Esophagus (tissue), 2 donors: ENCODE measurements around the gene CCR5AS.
"Not testable (repeated sequence)": the region's sequence is repeated elsewhere in the genome, so short reads cannot be mapped to it uniquely, and the experiment has no call there.

Experiments
- H3K27ac ChIP-seq, 2 donors: one replicate each; pipeline ENCODE4 v1.5.1; 2013; ENCODE audit warnings: low read depth in 2 of 2, mild to moderate bottlenecking in 2 of 2, inconsistent platforms in 1 of 2, low read length in 1 of 2, moderate library complexity in 1 of 2
- H3K27me3 ChIP-seq, 2 donors: one replicate each; pipeline ENCODE4 v1.6.1; 2013; ENCODE audit warnings: low read length in 2 of 2, control low read depth in 1 of 2, mild to moderate bottlenecking in 1 of 2; ENCODE audit not compliant: insufficient read depth in 2 of 2, control insufficient read depth in 1 of 2
- H3K36me3 ChIP-seq, 2 donors: one replicate each; pipeline ENCODE4 v1.6.1; 2013; ENCODE audit warnings: low read length in 1 of 2; ENCODE audit not compliant: control insufficient read depth in 2 of 2, insufficient read depth in 2 of 2
- H3K4me1 ChIP-seq, 2 donors: one replicate each; pipeline ENCODE4 v1.6.1; 2013; ENCODE audit warnings: low read length in 1 of 2; ENCODE audit not compliant: control insufficient read depth in 2 of 2, insufficient read depth in 2 of 2
- H3K4me3 ChIP-seq, 2 donors: one replicate each; pipeline ENCODE4 v1.5.1; 2013; ENCODE audit warnings: low read length in 2 of 2, mild to moderate bottlenecking in 2 of 2, low read depth in 1 of 2, moderate library complexity in 1 of 2
- H3K9me3 ChIP-seq, 2 donors: one replicate each; pipeline ENCODE4 v1.6.1; 2013; ENCODE audit warnings: mild to moderate bottlenecking in 2 of 2, low read depth in 1 of 2, low read length in 1 of 2, moderate library complexity in 1 of 2; ENCODE audit not compliant: control insufficient read depth in 2 of 2, insufficient read depth in 1 of 2
- WGBS, 2 donors: extraction: QIAGEN DNeasy Blood & Tissue Kit; methylation state at CpG; one replicate each; pipeline ENCODE4 v1.1.7; 2013; 5-methylcytosine and 5-hydroxymethylcytosine counted together
- donor health status: healthy with polysubstance abuse.
- donor health status: Bipolar disorder and iron deficiency.

The CCR5AS gene

GRCh38 chr3:46408853-46409252, 2.0 kb upstream of the CCR5AS start:
- Histone ChIP-seq H3K9me3 (no peaks in the 10 kb centered on the region), H3K4me1 (peaks cover 0 to 2% of the 10 kb centered on the region in 2 donors), H3K36me3 (no peaks in the 10 kb centered on the region), H3K27ac (no peak overlapping the region), H3K27me3 (no peaks in the 10 kb centered on the region), H3K4me3 (no peak overlapping the region)
- 92 to 93% methylated on average over 7 of the region's 7 CpGs for WGBS, 2 donors

- peaks cover 0 to 2% of the 10 kb centered on the region in 2 donors for H3K4me1 ChIP-seq
- 67 to 77% methylated on average over 7 of the region's 7 CpGs for WGBS, 2 donors
- no peak overlapping the region for H3K4me3 ChIP-seq
- no peaks in the 10 kb centered on the region for H3K27me3 ChIP-seq
- no peaks in the 10 kb centered on the region for H3K9me3 ChIP-seq
- H3K36me3 ChIP-seq, result no peaks in the 10 kb centered on the region
- peak overlapping the region in 1 of 2 donors; percentile 61 for H3K27ac ChIP-seq
Measured at GRCh38 chr3:46407970-46408369, 1.1 kb upstream of the CCR5AS start.

DNA sequence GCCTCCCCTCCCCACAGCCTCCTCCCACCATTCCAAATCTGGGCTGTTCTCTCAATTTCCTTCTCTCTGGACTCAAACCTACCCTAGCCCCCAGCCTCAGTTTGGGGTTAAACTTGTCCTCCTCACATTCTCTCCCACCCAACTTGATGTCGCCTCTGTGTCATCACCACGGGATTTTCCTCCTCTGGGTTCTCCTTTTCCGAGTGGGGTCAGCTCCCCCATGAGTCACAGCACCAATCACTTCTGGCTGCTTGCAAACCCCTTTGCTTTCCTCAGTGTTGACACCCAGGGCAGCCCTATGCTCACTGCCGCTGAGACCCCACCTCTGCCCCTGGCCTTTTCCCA, 451 bp downstream of the CCR5AS start:
- 68 to 77% methylated on average over 4 of the region's 4 CpGs for WGBS, 2 donors
- H3K27me3 ChIP-seq, result no peaks in the 10 kb centered on the region
- H3K36me3 ChIP-seq, result no peaks in the 10 kb centered on the region
- peaks cover 0 to 2% of the 10 kb centered on the region in 2 donors for H3K4me1 ChIP-seq
- no peaks in the 10 kb centered on the region for H3K9me3 ChIP-seq
- H3K4me3 ChIP-seq, result no peak overlapping the region
- H3K27ac ChIP-seq, result peak overlapping the region; percentile 38 to 47

DNA sequence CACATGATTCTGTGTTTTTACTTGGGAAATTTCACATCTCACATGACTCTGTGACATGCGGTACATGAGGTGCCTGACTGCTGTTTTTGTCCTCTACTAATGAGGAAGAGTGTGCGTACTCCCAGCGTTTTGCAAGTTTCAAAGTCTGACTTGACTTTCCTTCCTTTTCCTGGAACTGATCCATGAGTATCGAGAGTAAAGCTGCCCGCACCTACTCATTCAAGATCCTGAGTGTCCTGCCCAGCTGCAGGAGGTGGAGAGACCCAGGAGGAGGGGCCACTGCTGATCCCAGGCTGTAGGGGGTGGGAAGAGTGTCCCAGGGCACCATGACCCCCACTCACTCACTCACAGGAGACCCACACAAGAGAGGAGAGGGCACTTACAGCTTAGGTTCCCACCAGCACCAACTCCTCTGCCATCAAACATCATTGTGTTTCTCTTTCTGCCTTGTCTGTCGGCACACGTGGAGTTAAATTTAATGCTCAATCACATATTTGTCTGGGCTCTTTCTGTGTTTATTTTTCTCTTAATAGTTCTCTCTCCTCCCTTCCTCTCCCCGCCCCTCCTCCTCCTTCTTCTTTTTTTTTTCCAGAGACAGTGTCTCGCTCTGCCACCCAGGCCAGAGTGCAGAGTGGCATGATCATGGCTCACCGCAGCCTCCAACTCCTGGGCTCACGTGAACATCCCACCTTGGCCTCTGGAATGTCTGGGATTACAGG, 1.4 kb downstream of the CCR5AS start:
- WGBS, 2 donors, result 35 to 40% methylated on average over 11 of the region's 11 CpGs
- no peaks in the 10 kb centered on the region for H3K27me3 ChIP-seq
- H3K4me3 ChIP-seq, result no peak overlapping the region
- no peaks in the 10 kb centered on the region for H3K9me3 ChIP-seq
- H3K36me3 ChIP-seq, result no peaks in the 10 kb centered on the region
- peaks cover 0 to 2% of the 10 kb centered on the region in 2 donors for H3K4me1 ChIP-seq
- peak overlapping the region; percentile 57 to 68 for H3K27ac ChIP-seq

DNA sequence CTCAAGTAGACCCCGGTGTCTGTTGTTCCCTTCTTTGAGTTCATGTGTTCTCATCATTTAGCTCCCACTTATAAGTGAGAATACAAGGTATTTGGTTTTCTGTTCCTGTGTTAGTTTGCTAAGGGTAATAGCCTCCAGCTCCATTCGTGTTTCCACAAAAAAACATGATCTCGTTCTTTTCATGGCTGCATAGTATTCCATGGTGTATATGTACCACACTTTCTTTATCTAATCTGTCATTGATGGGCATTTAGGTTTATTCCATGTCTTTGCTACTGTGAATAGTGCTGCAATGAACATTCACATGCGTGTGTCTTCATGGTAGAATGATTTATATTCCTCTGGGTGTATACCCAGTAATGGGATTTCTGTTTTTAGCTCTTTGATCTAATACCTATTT, 4.0 kb downstream of the CCR5AS start:
- not testable (repeated sequence) for H3K4me1 ChIP-seq, H3K27me3 ChIP-seq

GRCh38 chr3:46401579-46401978, 5.3 kb downstream of the CCR5AS start:
- WGBS, 2 donors, result 95 to 98% methylated on average over 2 of the region's 2 CpGs
- Histone ChIP-seq H3K4me1 (peaks cover 0 to 2% of the 10 kb centered on the region in 2 donors), H3K27me3 (no peaks in the 10 kb centered on the region), H3K9me3 (no peaks in the 10 kb centered on the region), H3K36me3 (no peaks in the 10 kb centered on the region), H3K4me3 (no peak overlapping the region), H3K27ac (no peak overlapping the region)

More for the DNA sequence above, 4.0 kb downstream of the CCR5AS start:
- not testable (repeated sequence) for H3K9me3 ChIP-seq, H3K36me3 ChIP-seq, H3K4me3 ChIP-seq, H3K27ac ChIP-seq
- WGBS, 2 donors, result 94 to 95% methylated on average over 4 of the region's 4 CpGs

GRCh38 chr3:46400846-46401245, 6.0 kb downstream of the CCR5AS start:
- Histone ChIP-seq H3K27ac (no peak overlapping the region), H3K27me3 (no peaks in the 10 kb centered on the region), H3K9me3 (no peaks in the 10 kb centered on the region), H3K4me3 (no peak overlapping the region), H3K36me3 (no peaks in the 10 kb centered on the region), H3K4me1 (peaks cover 0 to 2% of the 10 kb centered on the region in 2 donors)
- 84 to 88% methylated on average over 5 of the region's 5 CpGs for WGBS, 2 donors

DNA sequence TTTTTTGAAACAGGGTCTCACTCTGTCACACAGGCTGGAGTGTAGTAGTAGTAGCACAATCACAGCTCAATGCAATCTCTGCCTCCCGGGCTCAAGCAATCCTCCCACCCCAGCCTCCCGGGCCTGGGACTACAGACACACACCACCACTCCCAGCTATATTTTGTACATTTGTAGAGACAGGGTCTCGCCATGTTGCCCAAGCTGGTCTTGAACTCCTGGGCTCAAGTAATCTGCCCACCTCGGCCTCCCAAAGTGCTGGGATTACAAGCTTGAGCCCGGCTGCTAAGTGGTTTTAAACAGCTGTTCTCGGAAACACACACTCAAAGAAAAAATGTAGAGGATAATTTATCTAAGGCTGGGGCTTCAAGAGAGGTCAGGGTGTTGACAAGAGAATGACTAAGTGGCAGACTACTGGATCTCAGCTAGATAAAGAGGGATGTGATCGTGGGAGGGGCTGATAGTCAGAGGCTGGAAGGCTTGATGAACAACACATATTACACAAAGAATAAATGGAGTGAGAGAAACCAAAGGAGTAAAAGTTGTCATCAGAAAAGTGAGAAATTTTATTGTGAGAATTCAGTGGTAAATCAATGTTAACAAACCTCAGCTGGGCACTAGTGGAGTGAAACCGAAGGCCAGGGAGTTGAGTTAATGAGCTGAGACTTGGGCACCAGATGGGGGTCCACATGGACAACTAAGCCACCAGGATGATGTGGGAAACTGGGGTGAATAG, 6.7 kb downstream of the CCR5AS start:
- Histone ChIP-seq H3K27ac (no peak overlapping the region), H3K27me3 (no peaks in the 10 kb centered on the region)
- 72 to 80% methylated on average over 8 of the region's 8 CpGs for WGBS, 2 donors

GRCh38 chr3:46399557-46399956, 7.3 kb downstream of the CCR5AS start:
- no peaks in the 10 kb centered on the region for H3K4me1 ChIP-seq
- no peaks in the 10 kb centered on the region for H3K27me3 ChIP-seq
- no peaks in the 10 kb centered on the region for H3K9me3 ChIP-seq
- WGBS, 2 donors, result 67 to 70% methylated on average over 2 of the region's 2 CpGs
- H3K27ac ChIP-seq, result no peak overlapping the region
- no peak overlapping the region for H3K4me3 ChIP-seq
- H3K36me3 ChIP-seq, result no peaks in the 10 kb centered on the region

More for the DNA sequence above, 6.7 kb downstream of the CCR5AS start:
- H3K4me1 ChIP-seq, result no peaks in the 10 kb centered on the region
- H3K36me3 ChIP-seq, result no peaks in the 10 kb centered on the region
- H3K9me3 ChIP-seq, result no peaks in the 10 kb centered on the region
- H3K4me3 ChIP-seq, result no peak overlapping the region

DNA sequence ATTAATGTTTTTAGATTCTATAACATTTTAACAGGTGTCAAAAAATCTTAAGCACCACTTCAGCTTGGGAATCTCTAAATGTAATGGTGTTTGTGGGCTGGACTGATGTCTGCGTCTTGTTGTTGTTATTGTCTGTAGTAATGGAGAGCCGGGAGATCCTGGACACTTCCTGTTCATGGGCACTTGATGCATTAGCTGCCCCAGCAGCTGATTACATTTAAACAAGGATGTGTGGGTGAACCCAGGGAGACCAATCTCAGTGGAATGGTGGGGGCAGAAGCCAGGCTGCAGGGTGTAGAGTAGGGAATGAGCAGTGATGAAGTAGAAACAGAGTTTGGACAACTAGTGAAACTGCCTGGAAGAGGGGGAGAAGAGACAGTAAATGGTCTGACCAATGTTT, 7.8 kb downstream of the CCR5AS start:
- H3K36me3 ChIP-seq, result no peaks in the 10 kb centered on the region
- WGBS, 2 donors, result 81 to 82% methylated on average over 2 of the region's 2 CpGs
- no peaks in the 10 kb centered on the region for H3K9me3 ChIP-seq
- no peak overlapping the region for H3K4me3 ChIP-seq
- H3K27ac ChIP-seq, result no peak overlapping the region
- no peaks in the 10 kb centered on the region for H3K4me1 ChIP-seq
- H3K27me3 ChIP-seq, result no peaks in the 10 kb centered on the region
